GM11168 (cell line): ENCODE data around the gene KRTAP16-1.
"Not testable (repeated sequence)": the region's sequence is repeated elsewhere in the genome, so short reads cannot be mapped to it uniquely, and the experiment has no call there.

Source experiments
- in situ Hi-C: fragments of 300-500 bp; cut with MboI; formaldehyde crosslinking; loops from one replicate; pipeline ENCODE4 v1.12.0; 2022; ENCODE audit warnings: low sequenced_read_pairs; ENCODE audit not compliant: unreplicated experiment

Gene KRTAP16-1, protein sequence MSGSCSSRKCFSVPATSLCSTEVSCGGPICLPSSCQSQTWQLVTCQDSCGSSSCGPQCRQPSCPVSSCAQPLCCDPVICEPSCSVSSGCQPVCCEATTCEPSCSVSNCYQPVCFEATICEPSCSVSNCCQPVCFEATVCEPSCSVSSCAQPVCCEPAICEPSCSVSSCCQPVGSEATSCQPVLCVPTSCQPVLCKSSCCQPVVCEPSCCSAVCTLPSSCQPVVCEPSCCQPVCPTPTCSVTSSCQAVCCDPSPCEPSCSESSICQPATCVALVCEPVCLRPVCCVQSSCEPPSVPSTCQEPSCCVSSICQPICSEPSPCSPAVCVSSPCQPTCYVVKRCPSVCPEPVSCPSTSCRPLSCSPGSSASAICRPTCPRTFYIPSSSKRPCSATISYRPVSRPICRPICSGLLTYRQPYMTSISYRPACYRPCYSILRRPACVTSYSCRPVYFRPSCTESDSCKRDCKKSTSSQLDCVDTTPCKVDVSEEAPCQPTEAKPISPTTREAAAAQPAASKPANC

DNA sequence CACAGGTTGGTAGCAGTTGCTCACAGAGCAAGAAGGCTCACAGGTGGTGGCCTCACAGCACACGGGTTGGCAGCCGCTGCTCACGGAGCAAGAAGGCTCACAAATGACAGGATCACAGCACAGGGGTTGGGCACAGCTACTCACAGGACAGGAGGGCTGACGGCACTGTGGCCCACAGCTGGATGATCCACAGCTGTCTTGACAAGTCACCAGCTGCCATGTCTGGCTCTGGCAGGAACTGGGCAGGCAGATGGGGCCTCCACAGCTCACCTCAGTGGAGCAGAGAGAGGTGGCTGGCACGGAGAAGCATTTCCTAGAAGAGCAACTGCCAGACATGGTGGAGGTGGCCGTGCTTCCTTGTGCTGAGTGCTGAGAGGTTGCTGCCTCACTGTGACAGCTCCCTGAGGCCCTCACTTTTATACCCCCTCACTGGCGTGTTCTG lies at the start of gene KRTAP16-1:
Gene KRTAP16-1, minus strand, starts transcription at position 392 of the 442 bp plus-strand sequence. Its CDS starts 56 bp downstream, at position 336.
- in situ Hi-C loops = loop anchor here (25.0 kb wide), 1 partner anchor 397 kb away; no protein-coding TSS in a partner anchor

DNA sequence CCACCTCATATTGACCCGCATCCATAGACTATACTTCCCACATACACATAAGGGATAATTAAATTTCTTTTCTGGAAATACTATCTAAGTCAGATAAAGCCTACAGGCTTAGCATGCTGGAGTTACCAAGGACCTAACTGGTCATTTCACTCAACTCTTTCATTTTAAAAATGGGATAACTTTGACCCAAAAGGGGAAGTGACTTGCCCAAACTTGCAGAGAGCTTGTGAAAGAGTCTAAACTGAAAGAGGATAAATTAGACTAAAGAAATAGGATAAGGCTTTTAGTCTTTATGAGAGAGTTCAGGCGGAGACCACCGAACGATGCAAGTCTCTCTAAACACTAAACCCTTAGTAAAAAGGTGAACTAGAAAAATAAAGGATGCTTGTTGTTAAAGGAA lies 45.4 kb upstream of the KRTAP16-1 start:
- in situ Hi-C loops = no loop called here

DNA sequence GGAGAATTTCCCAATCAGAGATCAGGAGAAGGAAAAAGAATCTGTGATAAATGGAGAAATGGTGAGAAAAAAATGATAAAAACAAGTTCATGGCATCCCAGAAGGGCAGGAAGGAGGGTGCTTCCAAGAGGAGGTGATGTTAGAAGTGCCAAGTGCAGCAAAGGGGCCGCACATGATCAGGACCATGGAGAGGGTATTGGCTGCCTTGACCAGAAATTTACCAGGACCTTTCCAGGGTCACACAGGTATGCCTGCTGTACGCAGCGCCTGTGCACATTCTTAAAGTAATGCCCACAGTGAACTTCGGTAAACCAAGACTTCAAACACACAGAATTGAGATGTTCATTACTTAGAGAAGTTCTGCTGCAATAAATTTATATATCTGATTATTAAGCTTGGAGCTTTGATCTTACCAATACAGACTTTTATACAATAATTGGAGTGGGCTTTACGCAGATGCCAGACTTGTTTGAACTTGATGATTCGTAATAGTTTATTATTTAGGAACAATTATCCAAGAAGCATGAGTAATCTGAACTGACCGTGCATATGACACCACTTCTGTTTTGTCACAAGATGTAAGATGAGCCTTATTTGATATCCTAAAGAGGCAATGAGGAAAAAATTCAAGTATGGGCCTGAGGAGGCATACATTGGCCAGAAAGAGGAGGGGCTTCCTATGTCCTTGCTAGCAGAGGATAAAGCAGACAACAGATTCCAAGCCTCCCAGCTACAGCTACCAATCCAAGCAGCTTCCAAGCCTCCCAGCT lies 43.7 kb upstream of the KRTAP16-1 start:
- in situ Hi-C loops = no loop called here

DNA sequence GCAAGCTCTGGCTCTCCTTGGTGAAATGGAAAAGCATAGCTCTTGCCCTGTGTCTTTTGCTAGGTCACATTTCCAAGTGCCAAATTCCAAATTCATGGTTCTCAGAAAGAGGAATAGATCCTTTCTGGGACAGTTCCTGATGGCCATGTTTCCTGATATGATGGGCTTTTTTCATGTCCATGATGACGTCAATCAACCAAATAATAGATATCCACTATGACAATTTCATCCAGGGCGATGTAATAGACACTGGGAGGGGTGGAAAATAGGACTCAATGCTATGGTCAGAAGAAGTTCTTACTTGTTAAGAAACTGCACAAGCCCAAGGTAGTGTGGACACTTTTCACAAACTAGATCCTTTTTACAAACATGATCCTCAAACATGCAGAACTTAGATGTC lies 42.1 kb upstream of the KRTAP16-1 start:
- in situ Hi-C loops = no loop called here

DNA sequence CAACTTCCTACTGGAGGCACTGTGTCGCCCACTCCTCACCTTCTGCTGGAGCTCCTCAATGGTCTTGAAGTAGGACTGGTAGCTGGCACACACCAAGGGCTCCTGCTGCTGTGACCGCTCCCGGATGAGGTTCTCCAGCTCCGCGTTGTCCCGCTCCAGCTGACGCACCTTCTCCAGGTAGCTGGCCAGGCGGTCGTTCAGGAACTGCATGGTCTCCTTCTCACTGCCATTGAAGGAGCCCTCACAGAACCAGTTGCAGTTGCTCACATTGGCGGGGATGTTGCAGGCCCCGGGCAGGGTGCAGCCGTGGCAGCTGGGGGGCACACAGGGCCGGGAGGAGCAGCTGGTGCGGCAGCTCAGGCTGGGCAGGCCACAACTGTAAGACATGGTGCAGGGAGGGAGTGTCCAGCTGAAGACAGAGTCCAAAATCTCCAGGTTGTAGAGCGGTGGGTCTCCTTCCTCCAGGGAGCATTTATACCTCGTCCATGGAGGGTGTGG lies 41.3 kb upstream of the KRTAP16-1 start, which contains the start of gene KRT33A:
Gene KRT33A, minus strand, starts transcription at position 448 of the 498 bp plus-strand sequence. Its CDS starts 61 bp downstream, at position 387.
- in situ Hi-C loops = not testable (repeated sequence)

DNA sequence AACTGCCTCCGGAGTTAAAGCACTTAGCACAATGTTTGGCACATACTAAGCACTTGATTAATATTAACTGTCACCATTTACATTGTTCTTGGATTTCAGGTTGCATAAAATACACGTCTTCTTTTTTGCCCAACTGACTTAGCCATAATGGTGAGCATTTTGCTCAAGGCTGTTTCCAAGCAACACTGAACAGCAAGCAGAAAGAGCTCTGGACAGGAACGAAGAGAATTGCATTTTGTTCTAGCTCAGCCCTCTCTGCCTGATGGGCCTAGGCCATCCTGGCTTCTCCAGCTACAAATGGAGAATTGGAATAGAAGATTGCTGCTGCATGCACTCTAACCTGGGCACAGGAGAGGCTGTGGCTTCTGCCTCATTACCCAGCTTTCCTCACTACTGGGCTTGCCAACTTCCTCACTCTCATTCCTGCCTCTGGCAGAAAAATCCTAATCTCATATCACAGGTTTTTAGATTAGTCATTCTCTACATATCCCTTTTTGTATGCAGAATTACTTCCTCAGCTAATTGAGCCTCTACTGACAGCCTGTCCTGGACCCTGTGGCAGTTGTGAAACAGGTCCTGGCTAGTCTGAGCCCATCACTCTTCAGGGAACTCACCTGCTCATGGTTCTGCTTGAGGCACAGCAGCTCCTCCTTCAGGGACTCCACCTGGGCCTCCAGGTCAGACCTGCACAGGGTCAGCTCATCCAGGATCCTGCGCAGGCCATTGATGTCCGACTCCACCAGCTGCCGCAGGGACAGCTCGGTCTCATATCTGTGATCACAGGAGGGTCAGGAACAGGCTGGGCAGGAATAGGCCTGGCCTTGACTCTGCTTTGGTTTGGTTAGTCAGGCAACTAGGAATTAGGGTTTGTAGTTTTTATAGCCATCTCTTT lies 39.0 kb upstream of the KRTAP16-1 start:
- in situ Hi-C loops = no loop called here

DNA sequence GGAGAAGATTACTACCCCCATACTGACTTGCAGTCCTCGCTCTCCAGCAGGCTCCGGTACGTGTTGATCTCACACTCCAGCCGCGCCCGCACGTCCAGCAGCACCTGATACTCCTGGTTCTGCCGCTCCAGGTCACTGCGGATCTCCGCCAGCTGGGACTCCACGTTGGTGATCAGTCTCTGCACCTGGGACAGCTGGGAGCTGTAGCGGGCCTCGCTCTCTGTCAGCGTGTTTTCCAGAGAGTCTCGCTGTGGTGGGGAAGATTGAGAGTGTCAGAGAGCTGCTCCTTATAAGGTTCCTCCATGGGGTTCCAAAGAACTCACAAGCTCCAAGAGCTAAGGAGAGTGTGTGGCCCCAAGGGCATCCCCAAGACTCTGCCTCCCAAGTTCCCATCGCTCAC lies 37.3 kb upstream of the KRTAP16-1 start:
- in situ Hi-C loops = not testable (repeated sequence)

DNA sequence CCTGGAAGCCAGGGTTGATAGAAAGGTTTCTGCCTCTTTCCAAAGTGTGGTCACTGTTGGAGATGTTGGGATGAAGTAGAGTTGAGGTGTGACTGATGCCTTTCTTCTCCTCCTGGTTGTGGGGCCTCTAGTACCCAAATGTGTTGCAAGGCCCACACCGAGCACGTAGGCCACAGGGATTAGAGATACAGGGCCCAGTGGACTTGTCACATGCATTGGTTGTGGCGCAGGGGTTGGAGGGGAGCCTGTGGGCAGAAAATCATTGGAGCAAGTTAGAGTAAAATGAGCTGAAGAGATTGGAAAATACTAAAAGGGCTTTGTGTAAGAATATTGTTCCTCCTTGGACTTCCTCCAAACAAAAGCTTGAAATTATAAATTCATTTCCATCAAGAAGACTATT lies 36.9 kb upstream of the KRTAP16-1 start:
- in situ Hi-C loops = no loop called here

DNA sequence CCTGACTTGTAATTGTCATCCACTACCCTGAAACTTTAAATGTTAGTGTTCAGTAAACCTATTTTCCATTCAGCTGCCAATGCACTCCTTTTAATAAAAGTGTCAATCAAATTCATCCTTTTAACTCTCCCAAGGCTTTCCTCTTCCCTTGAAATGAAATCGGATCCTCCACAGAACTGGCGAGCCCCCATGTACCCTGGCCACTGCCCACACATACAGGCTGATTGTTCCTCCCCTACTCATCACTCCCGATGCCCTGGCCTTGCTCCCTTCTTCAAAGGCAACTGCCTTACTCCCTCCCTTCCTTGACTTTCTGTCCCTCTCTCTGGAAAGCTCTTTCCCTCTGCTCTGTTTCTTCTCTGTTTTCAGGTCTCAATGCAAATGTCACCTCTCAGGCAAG lies 33.9 kb upstream of the KRTAP16-1 start:
- in situ Hi-C loops = no loop called here

DNA sequence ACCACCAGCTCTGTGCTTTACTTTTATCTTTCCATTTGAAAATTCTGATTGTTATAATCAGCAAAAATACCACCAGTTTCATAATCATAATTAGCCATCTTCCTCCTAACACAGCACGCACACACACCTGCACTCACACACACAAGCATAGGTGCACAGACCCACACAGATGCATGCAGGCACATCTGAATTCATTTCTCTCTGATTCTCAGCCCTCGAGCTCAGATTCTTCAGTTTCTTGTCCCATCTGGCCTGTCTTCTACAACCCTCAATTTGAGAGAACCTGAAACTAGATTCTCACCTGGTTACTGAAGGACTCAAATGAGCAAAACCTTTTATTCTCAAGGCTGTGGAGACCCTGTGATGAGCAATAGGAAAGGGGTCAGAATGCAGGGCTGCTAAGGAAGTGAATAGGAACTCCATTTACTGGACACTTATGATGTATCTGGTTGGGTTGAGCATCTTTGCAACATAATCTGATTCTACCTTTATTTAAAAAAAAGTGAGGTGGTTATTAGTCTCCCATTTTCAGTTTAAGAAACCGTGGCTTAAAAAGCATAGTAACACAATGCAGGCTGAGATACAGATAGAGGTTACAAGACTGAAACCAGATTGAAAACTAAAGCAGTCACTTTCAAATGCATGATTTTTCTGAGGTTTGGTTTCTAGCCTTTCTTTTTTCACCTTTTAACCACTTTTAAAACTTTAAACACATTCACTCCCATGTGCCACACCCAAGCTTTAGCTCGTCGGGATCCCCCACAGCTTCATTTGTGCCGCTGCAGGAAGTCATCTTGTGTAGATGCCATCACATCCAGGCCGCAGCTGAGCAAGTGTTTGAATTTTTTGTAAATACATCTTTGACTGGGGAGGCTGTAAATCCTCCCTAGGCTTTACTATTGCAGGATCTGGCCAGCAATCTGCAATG lies 32.1 kb upstream of the KRTAP16-1 start:
- in situ Hi-C loops = no loop called here

DNA sequence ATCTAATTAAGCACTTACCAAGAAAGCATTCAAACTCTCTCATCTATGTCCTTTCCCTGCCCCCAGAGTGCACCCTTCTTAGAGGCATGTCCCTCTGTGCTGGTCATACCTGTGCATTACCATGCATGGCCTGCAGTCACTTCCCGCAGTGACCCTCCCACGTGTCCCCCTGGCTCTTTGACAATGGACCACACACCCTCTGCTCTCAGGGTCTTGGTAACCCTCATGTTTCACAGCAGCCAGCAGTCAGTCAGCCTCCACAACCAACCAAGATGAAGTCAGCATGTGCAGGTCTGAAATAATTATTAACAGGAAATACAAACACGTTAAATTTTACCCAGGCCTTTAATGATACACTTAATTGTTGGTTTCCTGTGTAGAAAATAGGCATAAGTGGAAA lies 31.4 kb upstream of the KRTAP16-1 start:
- in situ Hi-C loops = no loop called here

DNA sequence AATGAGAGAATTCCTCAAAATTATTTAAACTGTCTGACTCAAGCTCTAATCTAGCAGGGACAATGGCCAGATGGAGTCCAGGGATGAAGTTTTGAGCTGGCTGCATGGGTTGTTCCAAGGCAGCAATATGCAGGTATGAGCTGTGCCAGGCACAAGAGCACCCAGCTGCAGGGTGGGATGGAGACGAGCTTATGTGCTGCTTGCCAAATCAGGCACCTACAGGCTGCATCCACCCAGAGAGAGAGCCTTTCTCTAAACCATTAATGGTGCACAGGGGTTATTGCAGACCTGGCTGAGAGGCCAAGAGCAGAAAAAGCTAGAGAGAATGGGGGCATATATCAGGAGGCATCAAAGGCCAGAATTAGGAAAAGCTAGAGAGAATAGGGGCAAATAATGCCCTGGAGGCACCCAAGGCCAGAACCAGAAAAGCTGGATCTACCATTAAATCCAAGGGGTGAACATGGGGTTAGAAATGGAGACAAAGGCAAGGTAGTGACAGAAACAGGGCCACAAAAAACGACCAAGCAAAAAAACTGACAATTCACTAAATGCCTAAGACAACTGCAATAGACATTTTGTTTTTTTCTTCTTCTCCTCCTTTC lies 30.6 kb upstream of the KRTAP16-1 start:
- in situ Hi-C loops = no loop called here

DNA sequence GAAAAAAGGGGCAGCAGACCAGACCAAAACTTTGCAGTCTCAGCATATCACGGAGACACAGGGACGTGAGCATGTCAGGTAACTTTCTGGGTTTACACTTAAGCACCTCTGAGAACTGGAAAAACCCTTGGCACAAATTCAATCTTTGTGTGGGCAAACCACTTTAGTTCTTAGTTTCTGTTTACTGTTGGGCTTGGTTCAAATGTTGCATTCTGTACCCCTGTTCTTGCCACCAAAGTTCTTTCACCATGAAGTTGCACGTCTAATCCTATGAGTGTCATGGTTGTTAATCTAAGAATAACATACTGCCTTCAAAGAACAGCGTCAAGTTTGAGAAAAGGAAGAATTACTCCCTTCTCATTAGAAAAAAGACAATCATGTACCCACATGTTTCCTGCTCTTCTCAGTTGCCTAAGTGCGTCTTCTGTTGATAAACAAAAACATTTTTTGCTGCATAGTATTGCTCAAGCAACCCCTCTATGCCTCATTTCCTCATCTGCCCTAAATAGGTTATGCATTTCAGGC lies 29.9 kb upstream of the KRTAP16-1 start:
- in situ Hi-C loops = no loop called here

DNA sequence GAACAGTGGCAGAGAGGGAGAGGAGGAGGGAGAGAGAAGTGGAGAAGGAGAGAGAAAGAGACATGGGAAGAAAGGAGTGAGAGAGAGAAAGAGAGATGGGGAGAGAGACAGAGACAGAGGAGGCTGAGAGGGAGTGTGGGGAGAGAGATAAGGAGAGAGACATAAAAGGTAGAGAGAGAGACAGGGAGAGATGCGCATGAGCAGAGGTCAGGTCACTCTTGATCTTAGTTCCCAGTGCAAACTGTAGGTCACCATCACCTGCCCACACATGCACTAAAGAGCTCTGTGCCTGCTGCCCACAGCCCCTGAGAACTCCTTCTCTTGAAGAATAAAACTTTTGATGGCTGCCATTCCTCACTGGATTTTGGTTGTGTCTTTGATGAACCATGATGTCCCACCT lies 26.6 kb upstream of the KRTAP16-1 start:
- in situ Hi-C loops = no loop called here

DNA sequence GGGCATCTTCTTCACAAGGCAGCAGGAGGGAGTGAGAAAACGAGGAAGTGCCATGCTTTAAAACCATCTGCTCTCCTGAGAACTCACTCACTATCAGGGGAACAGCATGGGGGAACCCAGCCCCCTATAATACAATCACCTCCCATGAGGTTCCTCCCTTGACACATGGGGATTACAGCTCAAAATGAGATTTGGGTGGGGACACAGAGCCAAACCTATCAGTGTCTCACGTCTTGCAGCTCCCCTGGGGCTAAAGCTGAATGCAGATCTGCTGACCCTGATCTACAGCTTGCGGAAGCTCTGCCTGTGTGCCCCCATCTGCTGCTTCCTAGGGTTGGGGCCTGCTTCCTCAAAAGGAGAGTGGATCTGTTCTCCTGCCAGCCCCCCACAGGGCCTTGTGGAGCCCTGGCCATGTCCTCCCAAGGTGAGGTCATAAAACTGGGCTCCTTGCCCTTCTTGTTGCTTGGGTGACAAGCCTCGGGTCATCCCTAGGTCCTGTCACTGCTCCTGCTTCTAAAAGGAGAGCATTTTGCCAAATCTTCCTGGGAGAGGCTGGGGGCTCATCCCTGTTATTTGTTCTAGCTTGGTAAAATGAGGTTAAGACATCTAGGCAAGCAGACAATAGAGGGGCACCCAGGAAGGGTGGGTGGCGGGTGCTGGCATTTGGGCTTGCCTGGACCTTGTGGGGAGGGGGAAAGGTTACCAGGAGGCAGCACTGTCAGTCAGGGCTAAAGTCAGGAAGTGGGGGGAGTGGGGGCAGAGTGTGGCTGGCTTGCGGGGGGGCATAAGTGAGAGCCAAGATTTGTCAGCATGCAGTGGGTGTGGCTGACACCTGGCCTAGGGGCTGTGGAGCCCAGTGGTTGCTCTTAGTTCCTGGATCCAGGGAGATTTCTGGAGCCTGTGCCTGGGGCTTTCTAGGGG lies 25.5 kb upstream of the KRTAP16-1 start:
- in situ Hi-C loops = no loop called here

DNA sequence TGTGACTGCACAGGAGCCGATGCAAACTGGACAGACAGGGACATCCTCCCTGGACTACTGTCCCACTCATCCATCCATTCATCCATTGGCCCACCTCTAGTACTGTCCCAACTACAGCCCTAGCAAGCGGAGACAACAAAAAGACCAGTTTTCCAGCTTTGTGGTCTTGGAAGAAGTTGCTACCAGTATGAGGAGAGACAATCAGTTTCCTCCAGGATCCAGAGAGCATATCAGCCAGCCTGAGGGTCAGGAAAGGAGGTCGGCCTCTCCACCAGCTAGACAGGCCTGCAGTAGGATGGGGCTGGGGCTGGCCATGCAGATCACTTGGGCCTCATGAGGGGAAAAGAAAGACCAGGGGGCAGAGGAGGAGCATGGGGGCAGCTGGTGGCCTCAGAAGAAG lies 24.7 kb upstream of the KRTAP16-1 start:
- in situ Hi-C loops = no loop called here

DNA sequence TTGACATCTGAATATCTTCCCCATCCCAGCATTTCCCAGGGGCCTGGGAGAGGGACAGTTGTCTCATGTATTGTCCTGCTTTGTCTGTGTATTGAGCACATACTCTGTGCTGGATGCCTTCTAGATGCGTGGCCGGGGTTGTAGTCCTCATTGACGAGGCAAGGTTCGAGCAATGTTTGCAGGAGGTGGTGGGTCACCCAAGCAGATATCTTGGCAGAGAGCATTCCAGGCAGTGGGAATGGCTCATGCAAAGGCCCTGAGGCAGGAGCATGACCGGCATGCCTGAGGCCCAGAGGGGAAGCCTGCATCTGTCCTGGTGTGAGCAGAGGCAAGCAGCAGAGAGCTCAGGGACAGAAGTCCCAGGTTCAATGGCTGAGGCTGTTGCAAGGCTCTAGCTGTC lies 24.0 kb upstream of the KRTAP16-1 start:
- in situ Hi-C loops = no loop called here
